ENCODE data around the gene AMFR. TPM values are rescaled to one million over a fixed set of nuclear protein-coding genes. Genes with fewer than 3 reads are reported as not detected.

Gene AMFR
- total and polyA plus RNA-seq, 8 donors = 16.8 to 254 (median 68.2) TPM

DNA sequence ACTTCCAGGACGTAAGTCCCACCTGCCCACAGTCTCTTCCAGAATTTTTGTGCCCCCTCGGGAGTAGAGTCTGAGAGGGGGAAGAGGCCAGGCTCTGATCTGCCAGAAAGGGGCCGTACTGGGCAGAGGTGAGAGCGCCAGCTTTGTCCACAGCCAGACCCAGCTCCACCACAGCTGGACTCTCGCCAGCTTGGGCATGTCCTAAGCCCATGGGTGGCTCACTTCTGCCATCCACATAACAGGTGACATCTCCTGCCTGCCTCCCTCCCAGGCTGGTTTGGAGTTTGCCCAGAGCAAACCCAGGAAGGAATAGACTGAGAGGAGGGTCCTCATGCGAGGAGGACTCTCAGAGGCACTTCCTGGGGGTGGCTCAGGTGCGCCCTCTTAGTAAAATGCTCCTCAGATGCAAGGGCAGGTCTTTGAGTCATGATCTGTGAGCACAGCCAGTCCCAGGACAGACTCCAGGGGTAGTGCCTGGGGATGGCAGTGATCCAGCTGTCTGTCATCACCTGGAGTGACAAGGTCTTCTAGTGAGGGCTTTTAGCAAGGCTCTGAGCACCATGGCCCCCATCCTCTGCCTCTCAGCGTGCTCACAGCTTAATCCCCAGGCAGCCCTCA is 89.2 kb downstream of the AMFR start:
- no peak for DNase-seq
- TF ChIP-seq EP300 (IDR thresholded peaks at IDR 0.05) (no peak), POLR2AphosphoS5 (IDR thresholded peaks at IDR 0.05) (no peak), CTCF (IDR thresholded peaks at IDR 0.05) (no peak)
- H3K4me1 ChIP-seq = peaks cover 0 to 6% (median 2%) of the 10 kb centered on the region in 4 donors
- WGBS, 5 donors = 75 to 85% (median 80%) methylated on average over 3 to 8 of the region's 8 CpGs
- no peak overlapping the region for H3K4me3 ChIP-seq
- H3K9me3 ChIP-seq = no peaks in the 10 kb centered on the region
- no peaks in the 10 kb centered on the region for H3K27me3 ChIP-seq
- H3K36me3 ChIP-seq = peaks cover 3 to 67% (median 25%) of the 10 kb centered on the region in 4 donors
- intact Hi-C loops (cut with DNase I; ENCODE audit: low total_unique reads) = no loop called here
- H3K27ac ChIP-seq = no peak overlapping the region

GRCh38 chr16:56334761-56335160 is 90.6 kb downstream of the AMFR start:
- H3K27ac ChIP-seq = no peak overlapping the region
- peaks cover 3 to 58% (median 20%) of the 10 kb centered on the region in 4 donors for H3K36me3 ChIP-seq
- H3K27me3 ChIP-seq = no peaks in the 10 kb centered on the region
- DNase-seq = no peak
- intact Hi-C loops (cut with DNase I; ENCODE audit: low total_unique reads) = no loop called here
- 76 to 90% (median 83%) methylated on average over 9 of the region's 9 CpGs for WGBS, 5 donors
- TF ChIP-seq POLR2AphosphoS5 (IDR thresholded peaks at IDR 0.05) (no peak), CTCF (IDR thresholded peaks at IDR 0.05) (no peak), EP300 (IDR thresholded peaks at IDR 0.05) (no peak), POLR2A (IDR thresholded peaks at IDR 0.05) (no peak)
- no peak overlapping the region for H3K4me3 ChIP-seq
- H3K4me1 ChIP-seq = peaks cover 0 to 6% (median 2%) of the 10 kb centered on the region in 4 donors
- no peaks in the 10 kb centered on the region for H3K9me3 ChIP-seq

- intact Hi-C loops (cut with DNase I; ENCODE audit: low total_unique reads) = no loop called here
- peaks cover 3 to 48% (median 16%) of the 10 kb centered on the region in 4 donors for H3K36me3 ChIP-seq
- H3K4me1 ChIP-seq = peaks cover 0 to 6% (median 2%) of the 10 kb centered on the region in 4 donors
- WGBS, 5 donors = 41 to 65% (median 47%) methylated on average over 4 to 16 of the region's 16 CpGs
- DNase-seq = peak; percentile 68 to 77
- H3K9me3 ChIP-seq = no peaks in the 10 kb centered on the region
- TF ChIP-seq CTCF (IDR thresholded peaks at IDR 0.05) (peak in 2 of 7 experiments; percentile 5 to 31), POLR2A (IDR thresholded peaks at IDR 0.05) (no peak), EP300 (IDR thresholded peaks at IDR 0.05) (no peak)
- no peak overlapping the region for H3K4me3 ChIP-seq
- H3K27ac ChIP-seq = no peak overlapping the region
- no peaks in the 10 kb centered on the region for H3K27me3 ChIP-seq
Measured at GRCh38 chr16:56332464-56333079, 92.8 kb downstream of the AMFR start.

- Histone ChIP-seq H3K36me3 (peaks cover 3 to 41% (median 14%) of the 10 kb centered on the region in 4 donors), H3K4me3 (no peak overlapping the region), H3K9me3 (no peaks in the 10 kb centered on the region), H3K27ac (no peak overlapping the region), H3K4me1 (peaks cover 0 to 11% (median 2%) of the 10 kb centered on the region in 4 donors), H3K27me3 (no peaks in the 10 kb centered on the region)
- WGBS, 5 donors = 61 to 79% (median 70%) methylated on average over 8 of the region's 8 CpGs
- no peak for DNase-seq
- intact Hi-C loops (cut with DNase I; ENCODE audit: low total_unique reads) = no loop called here
- TF ChIP-seq EP300 (IDR thresholded peaks at IDR 0.05) = no peak
Measured at GRCh38 chr16:56331915-56332314, 93.4 kb downstream of the AMFR start.

DNA sequence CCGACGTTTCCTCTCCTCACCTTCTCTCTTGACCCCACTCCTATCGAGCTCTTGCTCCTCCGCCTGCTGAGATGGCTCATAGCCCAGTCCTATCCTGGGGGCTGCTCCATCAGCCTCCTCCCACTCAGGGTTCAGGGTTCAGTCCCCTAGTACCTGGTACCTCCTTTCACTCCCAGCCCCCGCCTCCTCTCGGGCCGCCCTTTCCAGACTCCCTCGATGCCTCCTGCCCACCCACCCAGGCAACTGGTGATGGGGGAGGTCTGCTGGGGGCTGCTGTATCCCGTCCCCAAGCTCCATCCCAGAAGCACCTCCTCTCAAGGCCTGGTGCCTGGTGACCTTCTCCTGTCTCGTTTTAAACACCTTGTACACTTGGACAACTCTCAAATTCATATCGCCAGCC is 93.9 kb downstream of the AMFR start:
- TF ChIP-seq POLR2AphosphoS5 (IDR thresholded peaks at IDR 0.05) = no peak
- TF ChIP-seq POLR2A (IDR thresholded peaks at IDR 0.05) = no peak
- TF ChIP-seq EP300 (IDR thresholded peaks at IDR 0.05) = no peak
- TF ChIP-seq CTCF (IDR thresholded peaks at IDR 0.05) = no peak
- H3K36me3 ChIP-seq = peaks cover 0 to 36% (median 10%) of the 10 kb centered on the region in 4 donors
- no peak overlapping the region for H3K27ac ChIP-seq
- no peak for DNase-seq
- 76 to 85% (median 81%) methylated on average over 11 of the region's 11 CpGs for WGBS, 5 donors
- H3K4me3 ChIP-seq = no peak overlapping the region
- intact Hi-C loops (cut with DNase I; ENCODE audit: low total_unique reads) = no loop called here
- H3K4me1 ChIP-seq = peaks cover 0 to 11% (median 2%) of the 10 kb centered on the region in 4 donors
- H3K27me3 ChIP-seq = no peaks in the 10 kb centered on the region
- H3K9me3 ChIP-seq = no peaks in the 10 kb centered on the region

All from stomach (tissue), 9 donors.